IMR-90 (cell line): ENCODE results near the gene PRRC1. TPM values are rescaled to one million over a fixed set of nuclear protein-coding genes. Genes with fewer than 3 reads are reported as not detected.

ENCODE experiments used
- ATAC-seq: fragments of 200-7000 bp; cut with Tn5 transposase; 2 replicates; pipeline ENCODE4 v1.9.1; 2020; ENCODE audit warnings: low read depth, mild to moderate bottlenecking, moderate library complexity
- BruUV-seq: library from RNA; stranded (reverse); fragments of 400-500 nt; replicated peaks from 2 replicates; lab custom pipeline; 2021; lab: Mats Ljungman, UMichigan
- CTCF ChIA-PET: fragments of 300-600 bp; formaldehyde crosslinking; extraction: SDS; loops from one replicate; lab custom pipeline; 2021; ENCODE audit warnings: antibody characterized with exemption; lab: Yijun Ruan, JAX
- POLR2A ChIA-PET: fragments of 300-600 bp; sonication (Branson Sonifier 250); formaldehyde crosslinking; loops from one replicate; lab custom pipeline; 2022; ENCODE audit warnings: antibody characterized with exemption; ENCODE audit not compliant: unreplicated experiment; lab: Charles Lee
- DNase-seq: peaks from one replicate; pipeline ENCODE4 v3.0.0; 2013
- H2AFZ ChIP-seq: replicated peaks from 2 replicates; pipeline ENCODE3; 2013; ENCODE audit warnings: low read length, mild to moderate bottlenecking; ENCODE audit not compliant: poor library complexity
- H2AK5ac ChIP-seq: 2 replicates; pipeline ENCODE4 v1.6.1; 2013; ENCODE audit warnings: low read depth, low read length, inconsistent platforms
- H2AK9ac ChIP-seq: replicated peaks from 2 replicates; pipeline ENCODE3; 2013; ENCODE audit warnings: mild to moderate bottlenecking, low read depth, low read length, moderate library complexity; ENCODE audit not compliant: poor library complexity
- H2BK120ac ChIP-seq: 2 replicates; pipeline ENCODE4 v1.6.1; 2013; ENCODE audit warnings: low read depth, low read length, inconsistent platforms
- H2BK15ac ChIP-seq: 3 replicates; pipeline ENCODE4 v1.6.1; 2013; ENCODE audit warnings: low read depth, low read length, inconsistent platforms
- H2BK20ac ChIP-seq: 2 replicates; pipeline ENCODE4 v1.6.1; 2013; ENCODE audit warnings: low read depth, mild to moderate bottlenecking, inconsistent platforms, low read length, moderate library complexity
- H2BK5ac ChIP-seq: 2 replicates; pipeline ENCODE4 v1.6.1; 2013; ENCODE audit warnings: mild to moderate bottlenecking, low read depth, low read length, inconsistent platforms; ENCODE audit not compliant: poor library complexity, severe bottlenecking
- H3K14ac ChIP-seq: replicated peaks from 2 replicates; pipeline ENCODE4 v1.6.1; 2013; ENCODE audit warnings: low read depth, low read length, inconsistent platforms
- H3K18ac ChIP-seq: 2 replicates; pipeline ENCODE4 v1.6.1; 2013; ENCODE audit warnings: low read depth, low read length, control low read depth
- H3K23ac ChIP-seq: 2 replicates; pipeline ENCODE4 v1.6.1; 2013; ENCODE audit warnings: low read depth, low read length, inconsistent platforms
- H3K27ac ChIP-seq: 2 replicates; pipeline ENCODE4 v1.5.1; 2013; ENCODE audit warnings: mild to moderate bottlenecking, control low read depth, low read length; ENCODE audit not compliant: insufficient read depth
- H3K27me3 ChIP-seq: 2 replicates; pipeline ENCODE4 v1.6.1; 2013; ENCODE audit warnings: low read length; ENCODE audit not compliant: control insufficient read depth, insufficient read depth
- H3K36me3 ChIP-seq: 2 replicates; pipeline ENCODE4 v1.6.1; 2013; ENCODE audit warnings: low read length, mixed read lengths; ENCODE audit not compliant: control insufficient read depth, insufficient read depth
- H3K4ac ChIP-seq: 2 replicates; pipeline ENCODE4 v1.6.1; 2013; ENCODE audit warnings: low read depth, low read length, inconsistent platforms
- H3K4me1 ChIP-seq: 2 replicates; pipeline ENCODE4 v1.6.1; 2013; ENCODE audit warnings: low read length, mixed read lengths; ENCODE audit not compliant: control insufficient read depth, insufficient read depth
- H3K4me2 ChIP-seq: 2 replicates; pipeline ENCODE4 v1.6.1; 2013; ENCODE audit warnings: low read depth, mild to moderate bottlenecking, control low read depth, low read length, moderate library complexity
- H3K4me3 ChIP-seq: 2 replicates; pipeline ENCODE4 v1.5.1; 2013; ENCODE audit warnings: low read depth, mild to moderate bottlenecking, control low read depth, low read length, moderate library complexity; ENCODE audit not compliant: insufficient read depth
- H3K56ac ChIP-seq: 2 replicates; pipeline ENCODE4 v1.6.1; 2013; ENCODE audit warnings: low read length, inconsistent platforms; ENCODE audit not compliant: insufficient read depth; ENCODE audit errors: extremely low read depth
- H3K79me1 ChIP-seq, 2 experiments: 2 replicates each; pipeline ENCODE4 v1.6.1; 2013; ENCODE audit warnings: low read length in 2 of 2, inconsistent platforms in 1 of 2, low read depth in 1 of 2
- H3K9ac ChIP-seq: 2 replicates; pipeline ENCODE4 v1.6.1; 2013; ENCODE audit warnings: low read depth, low read length, control low read depth
- H3K9me1 ChIP-seq: 2 replicates; pipeline ENCODE4 v1.6.1; 2013; ENCODE audit warnings: low read length, inconsistent platforms; ENCODE audit not compliant: insufficient read depth
- H3K9me3 ChIP-seq: 2 replicates; pipeline ENCODE4 v1.6.1; 2013; ENCODE audit warnings: low read length; ENCODE audit not compliant: control insufficient read depth, insufficient read depth
- H4K20me1 ChIP-seq: 2 replicates; pipeline ENCODE4 v1.6.1; 2013; ENCODE audit warnings: low read length, inconsistent platforms; ENCODE audit not compliant: insufficient read depth
- H4K5ac ChIP-seq: 2 replicates; pipeline ENCODE4 v1.6.1; 2013; ENCODE audit warnings: mild to moderate bottlenecking, low read depth, low read length, control low read depth
- H4K8ac ChIP-seq, 2 experiments: 2 replicates each; pipeline ENCODE4 v1.6.1; 2013; ENCODE audit warnings: low read depth in 2 of 2, low read length in 2 of 2, control low read depth in 1 of 2, inconsistent platforms in 1 of 2
- H4K91ac ChIP-seq: 2 replicates; pipeline ENCODE4 v1.6.1; 2013; ENCODE audit warnings: low read depth, low read length, inconsistent platforms; ENCODE audit not compliant: insufficient read depth
- CEBPB ChIP-seq: IDR thresholded peaks from 2 replicates; pipeline ENCODE4 v1.6.1; 2012; ENCODE audit warnings: low read depth, low read length, improper control_type of control experiment
- MXI1 ChIP-seq: IDR thresholded peaks from 2 replicates; pipeline ENCODE4 v1.6.1; 2012; ENCODE audit warnings: low read depth, mild to moderate bottlenecking, low read length, moderate library complexity, borderline replicate concordance
- NFE2L2 ChIP-seq: fragments of 150-350 bp; IDR thresholded peaks from 2 replicates; pipeline ENCODE4 v1.6.1; 2016; ENCODE audit warnings: low read depth, mild to moderate bottlenecking, low read length
- POLR2A ChIP-seq: IDR thresholded peaks from 2 replicates; pipeline ENCODE4 v1.6.1; 2012; ENCODE audit warnings: mild to moderate bottlenecking, low read depth, low read length
- RAD21 ChIP-seq: IDR thresholded peaks from 2 replicates; pipeline ENCODE4 v1.6.1; 2012; ENCODE audit warnings: low read length, improper control_type of control experiment
- RFX5 ChIP-seq: IDR thresholded peaks from 2 replicates; pipeline ENCODE4 v1.8.0; 2012; ENCODE audit warnings: low read depth, mild to moderate bottlenecking, low read length, moderate library complexity
- WGBS, 2 experiments: methylation state at CpG; one replicate each; pipeline versions ENCODE4 v1.1.5 to v1.1.7; 2013; ENCODE audit warnings: missing lambda C conversion rate in 2 of 2; ENCODE audit not compliant: insufficient read length in 1 of 2; ENCODE audit errors: extremely low coverage in 2 of 2; 5-methylcytosine and 5-hydroxymethylcytosine counted together
- dilution Hi-C: fragments of 300-500 bp; cut with HindIII; formaldehyde crosslinking; loops from one replicate; pipeline ENCODE4 v1.14.3; 2018; ENCODE audit warnings: low sequenced_read_pairs; ENCODE audit not compliant: unreplicated experiment
- in situ Hi-C: fragments of 300-500 bp; cut with MboI; formaldehyde crosslinking; loops from 3 replicates; pipeline ENCODE4 v1.14.3; 2019; ENCODE audit warnings: low sequenced_read_pairs, inconsistent platforms, mixed read lengths
- intact Hi-C: fragments of 100-400 bp; cut with micrococcal nuclease; formaldehyde crosslinking; loops from 2 replicates; pipeline ENCODE4 v1.10.0; 2022
- polyA plus RNA-seq, 3 experiments: library from polyadenylated mRNA; depleted of rRNA; stranded (reverse); fragments of >200 nt; gene quantifications; 2 replicates each; pipeline ENCODE4 v1.2.3, GENCODE V29; 2012; ENCODE audit warnings: low replicate concordance in 1 of 3
- total RNA-seq: library from RNA; depleted of rRNA; stranded (reverse); fragments of >200 nt; gene quantifications from 2 replicates; pipeline ENCODE4 v1.2.3, GENCODE V29; 2012
- TF ChIP-seq, protein P1 (sequence below): fragments of 150-350 bp; IDR thresholded peaks from 2 replicates; pipeline ENCODE4 v1.6.1; 2016; ENCODE audit warnings: low read depth, mild to moderate bottlenecking, low read length, moderate library complexity, borderline replicate concordance

The PRRC1 gene
- total and polyA plus RNA-seq, 2 of the 4 experiments (the other 2 are of a cell fraction): 46.8 to 63.1 TPM

GRCh38 chr5:127583866-127584265 lies 66.4 kb downstream of the PRRC1 start:
- H2BK20ac ChIP-seq: no peak overlapping the region

More at GRCh38 chr5:127583866-127584265, 66.4 kb downstream of the PRRC1 start:
- no peak overlapping the region for H2BK120ac ChIP-seq
- no peak overlapping the region for H3K23ac ChIP-seq
- no peak overlapping the region for H2AK5ac ChIP-seq
- no peak overlapping the region for H3K18ac ChIP-seq
- no peak overlapping the region for H4K5ac ChIP-seq
- BruUV-seq: no TSS peak
- H2BK5ac ChIP-seq: no peak overlapping the region
- no peak overlapping the region for H4K8ac ChIP-seq
- no peak overlapping the region for H3K4ac ChIP-seq
- H3K9ac ChIP-seq: no peak overlapping the region
- H3K36me3 ChIP-seq: no peaks in the 10 kb centered on the region
- no peak overlapping the region for H3K4me3 ChIP-seq
- intact Hi-C loops (no loop called here), in situ Hi-C loops (loop anchor here (25.0 kb wide), 1 partner anchor 1253 kb away; no protein-coding TSS in a partner anchor), dilution Hi-C loops (no loop called here)
- no peak for ATAC-seq
- H4K20me1 ChIP-seq: no peaks in the 10 kb centered on the region
- no peak overlapping the region for H3K4me2 ChIP-seq
- WGBS, 2 experiments: no CpG with 5 or more reads among the region's 1 CpG
- no peaks in the 10 kb centered on the region; the same call in 1 of the 2 replicates for H3K27me3 ChIP-seq
- H3K56ac ChIP-seq: no peak overlapping the region
- no peak overlapping the region for H2AFZ ChIP-seq
- no peak for DNase-seq
- H3K9me1 ChIP-seq: no peaks in the 10 kb centered on the region
- H2BK15ac ChIP-seq: no peak overlapping the region
- no peak overlapping the region for H2AK9ac ChIP-seq
- ChIA-PET CTCF (no interaction called here), POLR2A (no interaction called here)
- no peak overlapping the region for H3K14ac ChIP-seq
- no peak overlapping the region for H3K27ac ChIP-seq
- no peak overlapping the region for H4K91ac ChIP-seq
- TF ChIP-seq NFE2L2: no peak
- TF ChIP-seq MXI1: no peak
- no peak for TF ChIP-seq CEBPB
- TF ChIP-seq POLR2A: no peak
- TF ChIP-seq, protein P1, sequence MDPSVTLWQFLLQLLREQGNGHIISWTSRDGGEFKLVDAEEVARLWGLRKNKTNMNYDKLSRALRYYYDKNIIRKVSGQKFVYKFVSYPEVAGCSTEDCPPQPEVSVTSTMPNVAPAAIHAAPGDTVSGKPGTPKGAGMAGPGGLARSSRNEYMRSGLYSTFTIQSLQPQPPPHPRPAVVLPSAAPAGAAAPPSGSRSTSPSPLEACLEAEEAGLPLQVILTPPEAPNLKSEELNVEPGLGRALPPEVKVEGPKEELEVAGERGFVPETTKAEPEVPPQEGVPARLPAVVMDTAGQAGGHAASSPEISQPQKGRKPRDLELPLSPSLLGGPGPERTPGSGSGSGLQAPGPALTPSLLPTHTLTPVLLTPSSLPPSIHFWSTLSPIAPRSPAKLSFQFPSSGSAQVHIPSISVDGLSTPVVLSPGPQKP: no peak
- TF ChIP-seq RAD21: no peak
- no peak for TF ChIP-seq RFX5
- no peaks in the 10 kb centered on the region for H3K9me3 ChIP-seq
- H3K4me1 ChIP-seq: no peaks in the 10 kb centered on the region
- no peaks in the 10 kb centered on the region for H3K79me1 ChIP-seq
